ENCODE results near the gene SFXN5.

- TF ChIP-seq CTCF (IDR thresholded peaks at IDR 0.05) (no peak), REST (IDR thresholded peaks at IDR 0.05; ENCODE audit: insufficient read depth in 1 of 2, low read depth in 2 of 2, low read length in 1 of 2) (no peak), POLR2AphosphoS5 (IDR thresholded peaks at IDR 0.05; ENCODE audit: low read depth, low read length) (no peak), SIN3A (IDR thresholded peaks at IDR 0.05; ENCODE audit: borderline replicate concordance, insufficient read depth, low read depth, low read length) (no peak), TCF7L2 (IDR thresholded peaks at IDR 0.05; ENCODE audit: low read depth, low read length) (no peak)
Measured at GRCh38 chr2:72894514-72894913, 177.0 kb downstream of the SFXN5 start.

All from Panc1 (cell line).